ENCODE results near the gene SCNN1A.

The SCNN1A gene

GRCh38 chr12:6360578-6361490, 14.5 kb downstream of the SCNN1A start:
- no peak for TF ChIP-seq SIN3A (IDR thresholded peaks at IDR 0.05; ENCODE audit: borderline replicate concordance, insufficient read depth, low read length)
- no peak for TF ChIP-seq TAF1 (IDR thresholded peaks at IDR 0.05; ENCODE audit: borderline replicate concordance, insufficient read depth, low read length)
- TF ChIP-seq FOXP2 (optimal IDR thresholded peaks at IDR 0.05; ENCODE audit: borderline replicate concordance, extremely low read depth, extremely low read length, insufficient read depth), result no peak
- no peak for TF ChIP-seq POLR2AphosphoS5 (IDR thresholded peaks at IDR 0.05; ENCODE audit: low read depth, low read length)

GRCh38 chr12:6360080-6360571, 15.2 kb downstream of the SCNN1A start:
- TF ChIP-seq SIN3A (IDR thresholded peaks at IDR 0.05; ENCODE audit: borderline replicate concordance, insufficient read depth, low read length) (no peak), REST (IDR thresholded peaks at IDR 0.05; ENCODE audit: insufficient read depth in 1 of 2, low read depth in 2 of 2, low read length in 2 of 2) (no peak)

GRCh38 chr12:6358881-6359280, 16.5 kb downstream of the SCNN1A start:
- no peak for TF ChIP-seq POLR2AphosphoS5 (IDR thresholded peaks at IDR 0.05; ENCODE audit: low read depth, low read length)
- no peak for TF ChIP-seq REST (IDR thresholded peaks at IDR 0.05; ENCODE audit: insufficient read depth in 1 of 2, low read depth in 2 of 2, low read length in 2 of 2)
- no peak for TF ChIP-seq SIN3A (IDR thresholded peaks at IDR 0.05; ENCODE audit: borderline replicate concordance, insufficient read depth, low read length)
- TF ChIP-seq TAF1 (IDR thresholded peaks at IDR 0.05; ENCODE audit: borderline replicate concordance, insufficient read depth, low read length), result no peak
- no peak for TF ChIP-seq FOXP2 (optimal IDR thresholded peaks at IDR 0.05; ENCODE audit: borderline replicate concordance, extremely low read depth, extremely low read length, insufficient read depth)

GRCh38 chr12:6356374-6356820, 19.0 kb downstream of the SCNN1A start:
- no peak for TF ChIP-seq POLR2AphosphoS5 (IDR thresholded peaks at IDR 0.05; ENCODE audit: low read depth, low read length)
- no peak for TF ChIP-seq FOXP2 (optimal IDR thresholded peaks at IDR 0.05; ENCODE audit: borderline replicate concordance, extremely low read depth, extremely low read length, insufficient read depth)
- TF ChIP-seq SIN3A (IDR thresholded peaks at IDR 0.05; ENCODE audit: borderline replicate concordance, insufficient read depth, low read length), result no peak
- TF ChIP-seq REST (IDR thresholded peaks at IDR 0.05; ENCODE audit: insufficient read depth in 1 of 2, low read depth in 2 of 2, low read length in 2 of 2), result no peak
- TF ChIP-seq TAF1 (IDR thresholded peaks at IDR 0.05; ENCODE audit: borderline replicate concordance, insufficient read depth, low read length), result no peak

- TF ChIP-seq TAF1 (IDR thresholded peaks at IDR 0.05; ENCODE audit: borderline replicate concordance, insufficient read depth, low read length) (no peak), REST (IDR thresholded peaks at IDR 0.05; ENCODE audit: insufficient read depth in 1 of 2, low read depth in 2 of 2, low read length in 2 of 2) (no peak)
Measured at GRCh38 chr12:6355491-6356373, 19.6 kb downstream of the SCNN1A start.

All from PFSK-1 (cell line).